Measurements from ENCODE around the gene CDKAL1. TPM values are rescaled to one million over a fixed set of nuclear protein-coding genes. Genes with fewer than 3 reads are reported as not detected.

The CDKAL1 gene
- total and polyA plus RNA-seq, 2 donors (not counting 3 experiments of a cell fraction or from before 2014, with no cell fraction given) = 6.1 to 20.5 TPM

GRCh38 chr6:20805021-20805420 is 270.8 kb downstream of the CDKAL1 start:
- no TSS peak for BruUV-seq (replicated peaks)
- Histone ChIP-seq H2AFZ (ENCODE audit: low read depth, low read length) (no peak overlapping the region), H4K20me1 (replicated peaks; ENCODE audit: control insufficient read depth, extremely low read depth, insufficient read depth, low read length) (no peaks in the 10 kb centered on the region), H3K36me3 (ENCODE audit: control insufficient read depth in 2 of 2, extremely low read depth in 1 of 2, insufficient read depth in 2 of 2, low read length in 2 of 2) (no peaks in the 10 kb centered on the region), H3K27me3 (ENCODE audit: control insufficient read depth in 2 of 2, insufficient read depth in 2 of 2, low read length in 2 of 2) (no peaks in the 10 kb centered on the region), H3K4me3 (replicated peaks in 1 of 3; ENCODE audit: insufficient read depth in 1 of 3, low read depth in 1 of 3, low read length in 3 of 3) (no peak overlapping the region), H3K9me3 (replicated peaks; ENCODE audit: control insufficient read depth, insufficient read depth, low read length) (no peaks in the 10 kb centered on the region), H3K4me1 (ENCODE audit: control insufficient read depth, extremely low read depth, insufficient read depth, low read length) (no peaks in the 10 kb centered on the region), H3K9ac (replicated peaks; ENCODE audit: extremely low read depth, insufficient read depth, low read length) (no peak overlapping the region), H3K9me1 (replicated peaks; ENCODE audit: control insufficient read depth, extremely low read depth, insufficient read depth, low read length) (no peaks in the 10 kb centered on the region), H3K79me2 (ENCODE audit: control insufficient read depth, insufficient read depth, low read length) (no peaks in the 10 kb centered on the region), H3K4me2 (ENCODE audit: insufficient read depth, low read length) (no peak overlapping the region), H3K27ac (ENCODE audit: insufficient read depth, low read depth, low read length) (no peak overlapping the region)
- intact Hi-C loops (cut with micrococcal nuclease) (no loop called here), dilution Hi-C loops (cut with MboI; ENCODE audit: extremely low pct_ligation_motif_present, low sequenced_read_pairs) (no loop called here)
- no peak for FAIRE-seq
- DNase-seq (ENCODE audit: low read depth, low spot score) = no peak
- POLR2A ChIA-PET = no interaction called here
- TF ChIP-seq, protein P1, sequence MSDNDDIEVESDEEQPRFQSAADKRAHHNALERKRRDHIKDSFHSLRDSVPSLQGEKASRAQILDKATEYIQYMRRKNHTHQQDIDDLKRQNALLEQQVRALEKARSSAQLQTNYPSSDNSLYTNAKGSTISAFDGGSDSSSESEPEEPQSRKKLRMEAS (IDR thresholded peaks at IDR 0.05; ENCODE audit: insufficient read depth, insufficient read length) = no peak
- no peak for TF ChIP-seq CTCF (IDR thresholded peaks at IDR 0.05; ENCODE audit: extremely low read depth in 1 of 2, insufficient read depth in 1 of 2, low read depth in 1 of 2, low read length in 2 of 2)
- TF ChIP-seq POLR2AphosphoS5 (IDR thresholded peaks at IDR 0.05; ENCODE audit: insufficient read depth, low read depth, low read length) = no peak
- no peak for TF ChIP-seq POLR2A (IDR thresholded peaks at IDR 0.05; ENCODE audit: low read depth, low read length)
- no peak for TF ChIP-seq MYC (IDR thresholded peaks at IDR 0.05; ENCODE audit: low read depth, low read length)
- TF ChIP-seq GATA2 (IDR thresholded peaks at IDR 0.05; ENCODE audit: insufficient read depth, insufficient read length, low read depth, low read length) = no peak
- TF ChIP-seq EZH2 (IDR thresholded peaks at IDR 0.05; ENCODE audit: borderline replicate concordance, low read depth, low read length, severe bottlenecking) = no peak
- CTCF ChIA-PET = no interaction called here
